Measurements from ENCODE around the gene TCF7L1.

TCF7L1 gene

DNA sequence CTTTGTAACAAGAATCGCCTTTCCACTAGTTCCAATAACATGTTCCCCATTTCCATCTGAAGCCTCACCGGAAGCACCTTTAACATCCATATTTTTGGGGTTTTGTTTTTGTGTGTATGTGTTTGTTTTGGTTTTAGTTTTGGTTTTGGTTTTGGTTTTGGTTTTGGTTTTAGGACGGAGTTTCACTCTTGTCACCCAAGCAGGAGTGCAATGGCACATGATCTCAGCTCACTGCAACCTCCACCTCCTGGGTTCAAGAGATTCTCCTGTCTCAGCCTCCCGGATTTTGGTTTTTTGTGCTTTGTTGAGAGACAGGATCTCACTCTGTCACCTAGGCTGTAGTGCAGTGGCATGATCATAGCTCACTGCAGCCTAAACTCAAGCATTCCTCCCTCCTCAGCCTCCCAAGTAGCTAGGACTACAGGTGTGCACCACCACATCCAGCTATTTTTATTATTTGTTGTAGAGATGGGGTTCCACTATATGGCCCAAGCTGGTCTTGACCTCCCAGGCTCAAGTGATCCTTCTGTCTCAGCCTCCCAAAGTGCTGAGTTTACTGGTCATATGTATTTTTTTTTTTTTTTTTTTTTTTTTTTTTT, 158.3 kb downstream of the TCF7L1 start:
- H3K27ac Mint-ChIP-seq, result no peak overlapping the region

GRCh38 chr2:85302121-85302520, 168.9 kb downstream of the TCF7L1 start:
- no peak overlapping the region for H3K4me3 Mint-ChIP-seq
- no peak overlapping the region for H3K27ac Mint-ChIP-seq
- H3K27me3 Mint-ChIP-seq (ENCODE audit: low read depth), result no peaks in the 10 kb centered on the region

More for the DNA sequence above, 158.3 kb downstream of the TCF7L1 start:
- H3K27me3 Mint-ChIP-seq (ENCODE audit: low read depth), result no peaks in the 10 kb centered on the region
- no peaks in the 10 kb centered on the region for H3K4me1 Mint-ChIP-seq
- no peak for TF ChIP-seq CTCF (IDR thresholded peaks at IDR 0.05; ENCODE audit: unreplicated experiment in 3 of 3)
- H3K9me3 Mint-ChIP-seq, result no peaks in the 10 kb centered on the region
- peaks cover 61% of the 10 kb centered on the region for H3K36me3 Mint-ChIP-seq (ENCODE audit: low read depth)
- H3K4me3 Mint-ChIP-seq, result no peak overlapping the region

DNA sequence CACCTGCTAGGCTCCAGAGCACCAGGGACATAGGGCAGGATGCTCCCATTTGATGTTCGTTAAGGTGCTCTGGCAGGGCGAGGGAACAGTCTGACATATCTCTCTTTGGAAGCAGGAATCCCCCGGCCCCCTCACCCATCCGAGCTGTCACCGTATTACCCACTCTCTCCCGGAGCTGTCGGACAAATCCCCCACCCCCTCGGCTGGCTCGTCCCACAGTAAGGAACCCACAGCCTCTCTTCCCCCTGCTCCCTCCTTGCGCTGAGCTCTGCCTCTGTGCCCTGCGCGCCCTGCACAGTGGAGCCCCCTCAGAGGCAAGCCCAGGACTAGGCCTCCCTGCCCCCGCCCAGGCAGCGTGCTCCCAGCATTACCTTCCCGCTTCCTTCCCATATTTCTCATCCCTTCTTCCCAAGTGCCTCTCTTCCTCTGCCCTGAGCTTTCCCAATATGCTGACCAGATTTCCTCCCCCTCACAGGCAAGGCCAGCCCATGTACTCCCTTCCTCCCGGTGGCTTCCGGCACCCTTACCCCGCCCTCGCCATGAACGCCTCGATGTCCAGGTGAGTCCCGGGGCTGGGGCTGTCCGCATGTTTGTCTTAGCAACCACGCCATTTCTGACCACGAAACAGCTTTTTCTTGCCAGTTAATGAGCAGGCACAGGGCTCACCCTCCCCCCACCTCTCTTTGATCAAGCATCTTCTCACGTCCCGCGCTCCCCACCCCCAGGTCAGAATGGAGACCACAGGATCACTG, 170.8 kb downstream of the TCF7L1 start:
- no peak for TF ChIP-seq CTCF (IDR thresholded peaks at IDR 0.05; ENCODE audit: unreplicated experiment in 3 of 3)
- H3K4me3 Mint-ChIP-seq, result no peak overlapping the region
- H3K27me3 Mint-ChIP-seq (ENCODE audit: low read depth), result no peaks in the 10 kb centered on the region
- H3K36me3 Mint-ChIP-seq (ENCODE audit: low read depth), result peaks cover 49% of the 10 kb centered on the region
- no peaks in the 10 kb centered on the region for H3K9me3 Mint-ChIP-seq
- H3K27ac Mint-ChIP-seq, result peak overlapping the region in 1 of 3 experiments; percentile 68
- H3K4me1 Mint-ChIP-seq, result peaks cover 8% of the 10 kb centered on the region

More at GRCh38 chr2:85302121-85302520, 168.9 kb downstream of the TCF7L1 start:
- H3K9me3 Mint-ChIP-seq, result no peaks in the 10 kb centered on the region
- H3K4me1 Mint-ChIP-seq, result no peaks in the 10 kb centered on the region
- peaks cover 38% of the 10 kb centered on the region for H3K36me3 Mint-ChIP-seq (ENCODE audit: low read depth)
- TF ChIP-seq CTCF (IDR thresholded peaks at IDR 0.05; ENCODE audit: unreplicated experiment in 3 of 3), result no peak

DNA sequence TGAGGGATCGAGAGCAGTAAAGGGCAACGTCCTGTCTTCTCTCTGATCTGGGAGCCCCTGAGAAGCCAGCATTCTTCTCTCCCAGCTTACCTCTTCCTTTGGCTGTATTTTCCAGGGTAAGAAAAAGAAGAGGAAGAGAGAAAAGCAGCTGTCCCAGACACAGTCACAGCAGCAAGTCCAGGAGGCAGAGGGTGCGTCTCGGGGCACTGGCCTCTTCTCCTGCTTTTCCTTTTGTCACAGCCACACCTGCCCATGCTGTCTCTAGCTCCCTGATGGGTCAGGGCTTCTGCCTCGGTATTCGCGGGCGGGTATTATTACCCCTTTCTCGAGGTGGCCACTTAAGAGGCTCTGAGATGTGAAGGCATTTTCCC, 174.3 kb downstream of the TCF7L1 start:
- H3K27ac Mint-ChIP-seq, result peak overlapping the region in 2 of 3 experiments; percentile 55 to 68
- TF ChIP-seq CTCF (IDR thresholded peaks at IDR 0.05; ENCODE audit: unreplicated experiment in 3 of 3), result no peak
- H3K36me3 Mint-ChIP-seq (ENCODE audit: low read depth), result peaks cover 64% of the 10 kb centered on the region
- H3K4me3 Mint-ChIP-seq, result no peak overlapping the region
- peaks cover 30% of the 10 kb centered on the region for H3K4me1 Mint-ChIP-seq
- no peaks in the 10 kb centered on the region for H3K9me3 Mint-ChIP-seq
- no peaks in the 10 kb centered on the region for H3K27me3 Mint-ChIP-seq (ENCODE audit: low read depth)

- peaks cover 63% of the 10 kb centered on the region for H3K36me3 Mint-ChIP-seq (ENCODE audit: low read depth)
- no peaks in the 10 kb centered on the region for H3K27me3 Mint-ChIP-seq (ENCODE audit: low read depth)
- H3K27ac Mint-ChIP-seq, result peak overlapping the region; percentile 59 to 95 (median 75)
- TF ChIP-seq CTCF (IDR thresholded peaks at IDR 0.05; ENCODE audit: unreplicated experiment in 3 of 3), result no peak
- peaks cover 30% of the 10 kb centered on the region for H3K4me1 Mint-ChIP-seq
- H3K9me3 Mint-ChIP-seq, result no peaks in the 10 kb centered on the region
- H3K4me3 Mint-ChIP-seq, result no peak overlapping the region
These were observed 175.0 kb downstream of the TCF7L1 start for GRCh38 chr2:85308201-85308600.

All from nephron (organoid).